ENCODE measurements around the gene FUCA1.

DNA sequence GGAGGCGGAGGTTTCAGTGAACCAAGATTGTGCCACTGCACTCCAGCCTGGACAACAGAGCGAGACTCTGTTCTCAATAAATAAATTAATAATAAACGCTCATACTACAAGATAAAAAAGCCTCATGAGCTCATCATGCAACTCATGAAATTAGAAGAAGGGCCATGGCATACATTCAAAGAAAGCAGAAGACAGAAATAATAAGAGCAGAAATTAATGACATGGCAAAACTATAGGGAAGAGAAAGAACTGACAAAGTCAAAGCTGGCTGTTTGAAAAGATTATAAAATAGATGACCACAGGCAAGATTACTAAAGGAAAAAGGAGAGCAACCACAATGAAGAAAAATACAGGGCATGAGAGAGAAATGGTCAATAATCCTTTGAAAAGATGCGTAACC, 14.7 kb upstream of the FUCA1 start:
- TF ChIP-seq EZH2 (IDR thresholded peaks at IDR 0.05; ENCODE audit: borderline replicate concordance, low read length) (no peak), CTCF (conservative IDR thresholded peaks at IDR 0.05 in 1 of 2, IDR thresholded peaks at IDR 0.05 in 1 of 2; ENCODE audit: extremely low read depth in 1 of 2, insufficient read depth in 1 of 2, low read depth in 1 of 2, low read length in 2 of 2) (no peak)
